22Rv1 (cell line): Measurements from ENCODE around the gene MAML3.

Source experiments
- ZFX ChIP-seq: fragments of 450-650 bp; IDR thresholded peaks from 2 replicates; pipeline ENCODE4 v1.6.1; 2017; ENCODE audit warnings: antibody characterized with exemption, borderline replicate concordance
- TF ChIP-seq, protein P1 (sequence below): fragments of 450-650 bp; IDR thresholded peaks from 2 replicates; pipeline ENCODE4 v1.5.1; 2017; ENCODE audit warnings: mild to moderate bottlenecking

GRCh38 chr4:140108243-140108642 lies 45.7 kb downstream of the MAML3 start:
- TF ChIP-seq, protein P1, sequence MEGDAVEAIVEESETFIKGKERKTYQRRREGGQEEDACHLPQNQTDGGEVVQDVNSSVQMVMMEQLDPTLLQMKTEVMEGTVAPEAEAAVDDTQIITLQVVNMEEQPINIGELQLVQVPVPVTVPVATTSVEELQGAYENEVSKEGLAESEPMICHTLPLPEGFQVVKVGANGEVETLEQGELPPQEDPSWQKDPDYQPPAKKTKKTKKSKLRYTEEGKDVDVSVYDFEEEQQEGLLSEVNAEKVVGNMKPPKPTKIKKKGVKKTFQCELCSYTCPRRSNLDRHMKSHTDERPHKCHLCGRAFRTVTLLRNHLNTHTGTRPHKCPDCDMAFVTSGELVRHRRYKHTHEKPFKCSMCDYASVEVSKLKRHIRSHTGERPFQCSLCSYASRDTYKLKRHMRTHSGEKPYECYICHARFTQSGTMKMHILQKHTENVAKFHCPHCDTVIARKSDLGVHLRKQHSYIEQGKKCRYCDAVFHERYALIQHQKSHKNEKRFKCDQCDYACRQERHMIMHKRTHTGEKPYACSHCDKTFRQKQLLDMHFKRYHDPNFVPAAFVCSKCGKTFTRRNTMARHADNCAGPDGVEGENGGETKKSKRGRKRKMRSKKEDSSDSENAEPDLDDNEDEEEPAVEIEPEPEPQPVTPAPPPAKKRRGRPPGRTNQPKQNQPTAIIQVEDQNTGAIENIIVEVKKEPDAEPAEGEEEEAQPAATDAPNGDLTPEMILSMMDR: no peak
- TF ChIP-seq ZFX: no peak
